GM11168 (cell line): ENCODE data around the gene TRIML1.
"Not testable (repeated sequence)": the region's sequence is repeated elsewhere in the genome, so short reads cannot be mapped to it uniquely, and the experiment has no call there.

Source experiments
- in situ Hi-C: fragments of 300-500 bp; cut with MboI; formaldehyde crosslinking; loops from one replicate; pipeline ENCODE4 v1.12.0; 2022; ENCODE audit warnings: low sequenced_read_pairs; ENCODE audit not compliant: unreplicated experiment

TRIML1 gene

DNA sequence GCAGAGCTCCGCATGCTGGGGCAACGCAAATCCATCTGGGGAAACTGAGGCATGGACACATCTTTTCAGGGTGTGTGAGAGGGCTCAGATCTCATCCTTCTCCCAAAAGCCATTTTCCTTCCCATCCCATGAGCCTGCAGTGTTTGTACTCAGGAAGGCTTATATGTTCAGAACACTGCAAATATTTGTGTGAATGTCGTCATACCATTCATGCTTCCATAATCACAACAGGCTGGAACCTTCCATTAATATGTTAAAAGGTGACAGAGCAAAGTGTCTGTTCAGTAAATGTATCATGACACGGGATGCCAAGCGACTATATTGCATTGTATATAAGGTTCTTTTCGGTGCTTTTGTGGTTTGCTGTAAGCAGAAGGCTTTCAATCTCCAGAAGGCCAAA lies 8.5 kb downstream of the TRIML1 start:
- in situ Hi-C loops: no loop called here

DNA sequence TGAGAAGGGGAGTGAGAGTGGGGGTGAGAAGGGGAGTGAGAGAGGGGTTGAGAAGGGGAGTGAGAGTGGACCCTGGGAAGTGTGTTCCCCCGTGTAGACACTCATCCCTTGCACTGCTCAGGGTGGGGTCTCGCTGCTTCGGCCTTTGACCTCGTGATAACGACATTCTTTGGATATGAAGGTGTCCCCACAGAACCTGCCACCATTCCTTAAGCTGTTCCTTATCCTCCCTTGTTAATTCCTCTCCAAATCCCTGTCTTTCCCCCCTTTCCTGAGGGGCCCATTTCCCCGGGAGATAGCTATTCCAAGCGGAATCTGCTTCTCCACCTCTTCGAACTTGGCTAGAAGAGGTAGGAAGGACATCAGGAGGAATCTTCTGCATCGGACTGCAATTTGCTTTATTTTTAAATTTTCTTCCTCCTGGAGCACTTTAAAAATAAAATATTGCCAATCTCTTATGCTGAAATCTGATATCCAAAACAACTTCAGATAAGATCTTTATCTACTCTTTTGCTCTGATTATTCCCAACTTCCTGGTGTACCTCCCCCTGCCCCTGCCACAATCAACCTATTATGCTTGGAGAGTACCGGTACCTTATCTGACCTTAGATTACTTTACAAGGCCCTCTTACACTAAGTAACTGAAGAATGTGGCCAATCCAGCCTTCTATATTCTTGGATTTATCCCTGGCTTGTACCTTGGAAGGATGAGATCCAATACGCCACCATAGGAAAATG lies 15.6 kb downstream of the TRIML1 start:
- in situ Hi-C loops: no loop called here

DNA sequence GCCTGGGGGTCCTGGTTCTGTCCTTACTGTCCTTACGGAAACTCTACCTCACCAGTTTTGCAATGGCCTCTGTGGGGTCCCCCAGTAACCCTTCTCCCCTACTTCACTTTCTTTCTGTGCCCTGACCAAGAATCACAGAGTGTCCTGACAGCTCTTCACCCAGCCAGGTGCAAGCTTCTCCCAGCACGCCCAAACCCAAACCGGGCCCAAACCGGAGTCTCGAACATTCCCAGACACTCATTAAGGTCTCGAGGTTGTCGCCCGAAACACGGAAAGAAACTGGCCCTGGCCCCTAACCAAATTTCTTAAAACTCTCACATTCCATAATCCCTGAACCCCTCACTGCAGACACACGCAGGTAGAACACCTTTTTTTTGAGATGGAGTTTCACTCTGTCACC lies 19.1 kb downstream of the TRIML1 start:
- in situ Hi-C loops: no loop called here

DNA sequence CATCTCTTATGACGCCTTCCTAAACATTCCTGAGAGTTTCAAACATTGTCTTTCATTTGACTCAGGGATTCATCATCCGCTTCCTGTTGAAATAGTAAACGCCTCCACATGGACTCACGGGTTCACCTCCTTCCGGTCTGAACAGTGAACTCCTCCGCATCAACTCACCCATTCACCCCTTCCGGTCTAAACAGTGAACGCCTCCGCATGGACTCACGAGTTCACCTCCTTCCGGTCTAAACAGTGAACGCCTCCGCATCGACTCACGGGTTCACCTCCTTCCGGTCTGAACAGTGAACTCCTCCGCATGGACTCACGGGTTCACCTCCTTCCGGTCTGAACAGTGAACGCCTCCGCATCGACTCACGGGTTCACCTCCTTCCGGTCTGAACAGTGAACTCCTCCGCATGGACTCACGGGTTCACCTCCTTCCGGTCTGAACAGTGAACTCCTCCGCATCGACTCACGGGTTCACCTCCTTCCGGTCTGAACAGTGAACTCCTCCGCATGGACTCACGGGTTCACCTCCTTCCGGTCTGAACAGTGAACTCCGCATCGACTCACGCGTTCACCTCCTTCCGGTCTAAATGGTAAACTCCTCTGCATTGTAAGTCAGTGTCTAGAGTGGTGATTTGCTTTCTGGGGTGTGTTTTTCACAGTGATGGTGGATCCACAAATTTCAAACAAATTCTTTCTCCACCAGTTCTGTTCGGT lies 20.4 kb downstream of the TRIML1 start:
- in situ Hi-C loops: not testable (repeated sequence)

DNA sequence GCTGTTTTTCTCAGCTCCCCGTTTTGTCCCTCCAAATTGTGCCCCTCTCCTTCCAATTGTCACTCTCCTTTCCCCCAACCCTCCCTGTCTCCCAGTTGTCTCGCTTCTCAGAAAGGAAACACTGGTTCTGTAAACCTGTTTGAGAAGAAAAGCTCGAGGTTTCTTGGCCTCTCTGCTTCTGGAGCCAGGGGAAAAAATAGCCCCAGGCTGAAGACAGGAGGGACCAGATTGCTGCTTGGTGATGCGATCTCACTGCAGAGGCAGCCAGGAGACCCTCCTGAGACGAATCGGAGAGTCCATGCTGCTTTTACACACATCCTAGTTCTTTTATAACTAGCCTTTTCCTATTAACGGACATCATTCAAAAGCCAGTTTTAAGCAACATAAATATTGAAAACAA lies 21.2 kb downstream of the TRIML1 start:
- in situ Hi-C loops: no loop called here

DNA sequence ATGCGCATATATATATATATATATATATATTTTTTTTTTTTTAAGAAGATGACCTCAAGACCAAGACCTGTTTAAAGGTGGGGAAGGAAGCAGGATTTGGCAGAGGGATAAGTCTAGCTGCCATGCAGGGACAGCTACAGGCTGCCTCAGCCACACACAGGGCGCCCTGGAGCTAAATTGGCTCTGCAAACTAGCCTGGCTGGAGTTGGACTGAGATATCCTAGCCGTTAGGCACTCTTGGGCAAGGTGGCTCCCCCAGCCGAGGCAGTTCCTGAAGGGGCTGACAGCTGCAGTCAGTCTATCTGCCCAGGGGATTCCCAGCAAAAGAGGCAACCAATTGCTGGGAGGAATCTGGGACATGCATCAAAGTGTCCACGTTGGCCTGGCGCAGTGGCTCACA lies 21.9 kb downstream of the TRIML1 start:
- in situ Hi-C loops: no loop called here

DNA sequence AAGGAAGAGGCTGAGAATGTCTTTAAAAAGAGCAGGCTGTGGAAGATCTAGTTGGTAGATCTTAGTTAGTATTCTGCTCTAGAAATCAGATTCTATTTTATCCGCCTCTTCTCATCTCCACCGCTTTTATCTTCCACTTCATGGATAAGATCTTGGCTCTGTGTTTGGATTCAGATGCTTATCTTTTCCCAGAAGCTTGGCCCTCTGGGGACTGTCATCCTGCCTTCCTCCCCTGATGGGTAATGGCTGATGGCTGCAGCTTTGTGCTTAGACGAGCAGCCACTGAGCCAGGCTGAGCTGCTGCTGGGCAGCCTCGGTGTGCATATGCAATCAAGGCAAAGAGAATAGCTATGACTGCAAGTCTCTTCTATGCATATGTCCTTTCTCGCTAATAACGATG lies 23.5 kb downstream of the TRIML1 start:
- in situ Hi-C loops: no loop called here

DNA sequence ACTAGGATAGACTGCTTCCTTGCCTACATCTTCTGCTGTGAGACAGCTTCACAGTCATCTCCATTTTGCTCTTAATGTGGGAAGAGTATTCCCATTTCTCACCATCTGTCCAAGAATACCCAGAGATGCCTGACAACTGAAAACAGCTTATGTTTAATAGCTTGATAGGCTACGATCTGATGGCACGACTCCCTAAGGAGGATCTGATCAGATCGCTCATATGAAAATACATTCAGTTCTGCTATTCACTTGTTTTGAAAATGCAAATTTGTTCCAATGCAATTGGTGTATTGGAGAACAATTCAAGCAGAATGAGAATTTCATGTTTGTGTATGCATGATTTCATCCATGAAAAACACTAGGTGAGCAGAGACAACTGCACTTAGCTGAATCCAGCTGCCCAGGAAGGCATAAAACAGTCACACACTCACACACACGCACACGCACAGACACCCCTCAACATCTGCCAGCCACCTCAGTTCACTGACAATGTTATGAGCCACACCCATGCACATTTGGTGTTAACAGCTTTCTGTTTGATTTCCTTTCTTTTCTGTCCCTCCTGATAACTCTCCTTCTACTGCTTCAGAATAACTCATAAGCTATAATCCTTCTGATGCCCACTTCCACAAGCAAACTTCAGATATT lies 29.6 kb downstream of the TRIML1 start:
- in situ Hi-C loops: no loop called here

DNA sequence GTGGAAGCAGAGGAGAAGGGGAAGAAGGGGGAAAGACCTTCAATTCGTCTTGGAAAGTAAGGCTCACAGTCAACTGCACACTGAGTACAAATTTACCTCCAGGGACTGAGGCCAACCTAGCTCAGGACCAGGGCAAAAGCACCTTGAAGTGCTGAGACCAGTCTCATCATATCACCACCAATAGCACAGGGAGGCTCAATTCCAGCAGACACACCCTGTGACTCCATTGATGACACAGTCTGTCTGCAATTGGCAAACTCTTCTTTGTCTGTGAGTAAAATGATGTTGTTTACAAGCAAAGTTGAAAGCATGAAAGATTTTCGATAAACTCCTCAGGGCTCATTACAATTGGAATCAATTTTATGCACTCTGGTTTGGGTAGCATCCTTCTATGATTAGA lies 32.3 kb downstream of the TRIML1 start:
- in situ Hi-C loops: no loop called here

DNA sequence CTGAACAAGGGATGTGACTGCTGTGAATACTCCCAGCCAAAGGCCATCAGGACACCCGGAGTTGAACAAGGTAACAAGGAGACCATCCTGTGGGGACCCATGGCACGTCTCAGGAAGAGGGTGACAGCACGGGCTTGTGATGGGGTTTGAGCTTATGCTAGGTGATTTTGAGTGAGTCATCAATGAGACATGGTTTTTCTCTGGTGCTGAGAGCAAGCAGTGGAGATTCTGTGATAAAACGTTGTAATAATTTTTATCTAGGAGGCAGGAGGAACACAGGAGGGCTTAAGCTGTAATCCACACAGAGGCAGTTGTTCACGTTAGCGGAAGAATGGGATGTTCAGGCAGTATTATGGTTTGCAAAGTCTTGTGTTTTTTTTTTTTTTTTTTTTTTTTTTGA lies 36.0 kb downstream of the TRIML1 start:
- in situ Hi-C loops: no loop called here

DNA sequence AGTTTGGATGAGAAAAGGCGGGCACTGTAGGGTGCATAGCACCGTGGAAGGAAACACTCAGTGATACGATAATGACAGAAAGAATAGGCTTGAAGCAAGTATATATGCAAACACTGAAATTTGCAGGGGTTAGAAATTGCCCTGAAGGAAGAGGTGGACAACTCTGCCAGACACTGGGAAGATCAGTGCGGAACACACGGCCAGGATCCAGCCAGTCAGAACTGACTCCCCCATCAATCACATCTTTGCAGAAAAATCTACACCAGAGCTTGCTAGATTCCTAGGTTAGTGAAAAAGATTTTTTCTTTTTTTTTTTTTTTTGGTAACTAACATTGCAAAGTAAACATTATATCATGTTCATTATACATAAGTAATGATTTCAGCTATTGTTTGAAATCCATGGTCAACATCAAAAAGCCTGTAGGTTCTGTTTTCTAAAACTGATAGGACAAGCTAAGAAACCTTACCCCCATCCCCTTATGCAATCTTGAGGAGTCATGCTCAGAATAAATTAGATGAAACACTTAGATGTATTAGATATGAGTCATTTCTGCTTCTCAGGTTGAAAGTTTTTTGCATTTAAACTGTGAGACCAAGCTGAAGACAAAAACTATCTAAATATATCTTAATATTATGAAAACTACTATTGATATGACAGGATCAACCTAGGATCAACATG lies 38.9 kb downstream of the TRIML1 start:
- in situ Hi-C loops: no loop called here

DNA sequence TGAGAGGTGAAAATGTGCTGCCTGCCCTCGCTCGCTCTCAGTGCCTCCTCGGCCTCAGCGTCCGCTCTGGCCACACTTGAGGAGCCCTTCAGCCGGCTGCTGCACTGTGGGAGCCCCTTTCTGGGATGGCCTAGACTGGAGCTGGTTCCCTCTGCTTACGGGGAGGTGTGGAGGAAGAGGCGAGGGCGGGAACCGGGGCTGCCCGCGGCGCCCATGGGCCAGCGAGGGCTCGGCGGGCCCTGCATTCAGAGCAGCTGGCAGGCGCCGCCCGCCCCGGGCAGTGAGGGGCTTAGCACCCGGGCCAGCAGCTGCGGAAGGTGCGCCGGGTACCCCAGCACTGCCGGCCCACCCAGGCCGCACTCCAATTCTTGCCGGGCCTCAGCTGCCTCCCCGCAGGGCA lies 39.6 kb downstream of the TRIML1 start:
- in situ Hi-C loops: no loop called here

DNA sequence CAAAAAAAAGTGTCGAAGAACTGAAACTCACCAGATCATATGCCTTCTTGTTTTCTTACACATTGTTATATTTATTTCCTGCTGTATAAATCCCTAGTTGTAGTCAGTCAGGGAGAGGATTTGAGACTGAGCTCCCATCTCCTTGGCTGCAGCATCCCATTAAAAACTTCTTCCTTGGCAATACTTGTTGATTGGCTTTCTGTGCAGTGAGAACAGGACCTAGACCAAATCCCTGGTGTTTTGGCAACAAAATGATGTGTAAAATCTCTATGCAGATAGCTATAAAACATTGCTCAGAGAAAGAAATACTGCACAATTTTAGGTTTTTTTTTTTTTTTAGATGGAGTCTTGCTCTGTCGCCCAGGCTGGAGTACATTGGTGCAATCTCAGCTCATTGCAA lies 47.9 kb downstream of the TRIML1 start:
- in situ Hi-C loops: no loop called here

DNA sequence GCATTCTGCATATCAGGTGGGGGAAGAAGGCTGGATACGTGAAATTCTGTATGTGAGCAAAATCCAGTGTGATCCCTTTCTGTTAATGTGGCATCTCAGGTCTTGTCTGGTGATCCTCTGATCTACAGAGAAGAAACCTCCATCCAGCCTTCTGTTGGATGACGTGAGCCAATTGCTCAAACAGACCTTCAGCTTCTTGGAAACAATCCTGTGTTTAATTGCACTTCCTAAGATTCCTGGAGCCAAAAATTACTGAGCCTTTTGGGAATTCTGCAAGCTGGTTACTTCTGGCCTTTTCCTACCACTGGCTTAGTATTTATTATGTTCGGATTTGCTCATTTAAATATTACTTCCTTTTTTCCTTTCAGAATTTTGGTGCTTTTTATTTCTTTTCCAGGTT lies 51.2 kb downstream of the TRIML1 start:
- in situ Hi-C loops: no loop called here

DNA sequence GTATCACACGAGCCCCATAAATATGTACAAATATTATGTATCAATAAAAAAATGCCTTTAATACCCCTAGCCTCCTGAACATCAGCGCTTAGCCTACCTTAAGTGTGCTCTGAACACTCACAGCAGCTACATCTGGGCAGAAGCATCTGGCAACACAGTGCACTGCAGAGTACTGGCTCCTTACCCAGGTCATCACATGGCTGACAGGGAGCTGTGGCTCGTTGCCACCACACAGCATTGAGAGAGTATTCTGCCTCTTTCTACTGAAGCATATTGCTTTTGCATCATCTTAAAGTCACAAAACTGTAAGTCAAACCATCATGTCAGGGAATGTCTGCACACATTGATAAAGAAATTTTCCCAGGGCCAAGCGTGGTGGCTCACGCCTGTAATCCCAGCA lies 55.2 kb downstream of the TRIML1 start:
- in situ Hi-C loops: no loop called here

DNA sequence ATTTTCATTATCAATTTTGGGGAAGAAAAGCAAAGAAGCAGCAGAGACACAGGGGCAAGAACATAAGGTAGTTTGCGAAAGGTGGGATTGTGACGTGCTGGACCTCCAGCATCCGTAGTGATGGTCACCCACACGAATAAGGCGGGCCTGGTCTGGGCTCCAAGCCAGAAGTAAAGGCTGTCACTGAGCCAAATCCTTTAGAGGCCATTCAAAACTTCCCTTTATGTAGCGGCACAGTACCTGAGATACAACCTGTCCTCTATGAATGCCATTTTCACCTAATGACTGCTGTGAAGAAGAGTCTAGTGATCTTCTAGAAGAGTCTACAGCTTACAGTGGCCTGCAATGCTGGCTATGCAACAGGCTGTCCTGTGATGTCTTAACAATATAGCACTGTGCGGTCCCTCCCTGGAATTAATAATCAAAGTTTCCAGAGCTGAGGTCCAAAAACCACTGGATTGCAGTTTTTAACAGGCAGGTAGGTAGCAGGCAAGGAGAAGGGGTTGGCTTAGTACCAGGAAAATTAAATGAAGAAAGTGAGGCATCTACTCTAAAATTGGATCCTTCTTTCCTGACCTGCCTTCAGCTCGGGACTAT lies 56.2 kb downstream of the TRIML1 start:
- in situ Hi-C loops: no loop called here

DNA sequence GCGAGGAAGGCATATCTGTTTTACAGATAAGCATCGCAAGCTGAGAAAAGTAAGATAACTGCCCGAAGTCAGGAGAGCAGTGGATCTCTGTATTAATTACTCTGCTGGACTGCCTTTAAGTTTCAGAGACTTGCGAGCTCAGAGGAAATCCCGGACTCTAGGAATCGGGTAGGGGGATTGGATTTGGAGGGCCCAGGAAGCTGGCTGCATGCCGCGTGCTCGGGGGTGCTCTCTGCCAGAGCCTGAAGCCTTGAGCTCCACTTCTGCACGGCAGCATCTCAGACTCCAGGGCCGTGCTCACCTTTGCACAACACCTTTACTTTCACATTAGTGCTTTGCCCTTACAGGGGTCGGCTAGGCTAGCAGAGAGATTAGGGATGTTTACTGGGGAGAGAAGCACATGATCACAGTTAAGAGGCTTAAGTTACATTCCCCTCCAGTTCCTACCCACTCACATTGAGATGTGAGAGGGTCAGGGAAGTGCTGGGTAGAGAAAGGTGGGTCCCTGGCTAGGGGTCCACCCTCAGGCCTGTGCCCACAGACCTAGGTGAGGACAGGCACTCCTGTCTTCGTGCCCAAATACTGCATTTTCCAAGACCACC lies 57.0 kb downstream of the TRIML1 start:
- in situ Hi-C loops: no loop called here
